ENCODE results near the gene PDS5A. TPM values are rescaled to one million over a fixed set of nuclear protein-coding genes. Genes with fewer than 3 reads are reported as not detected.
A peak's percentile ranks its signal among the peaks of the same experiment; 100 is the strongest.
"Not testable (repeated sequence)": the region's sequence is repeated elsewhere in the genome, so short reads cannot be mapped to it uniquely, and the experiment has no call there.

Gene PDS5A
- total RNA-seq, 2 experiments from 2014 or later, result 97.8 to 99.6 TPM

- ChIA-PET POLR2A (no interaction called here), CTCF (interaction anchor here (1.1 kb wide), 1 partner anchor 9 kb away, joined by 3 read pairs; no protein-coding TSS in a partner anchor)
- DNase-seq, result no peak
- H3K36me3 Mint-ChIP-seq (ENCODE audit: low read depth), result no peaks in the 10 kb centered on the region
- no peaks in the 10 kb centered on the region for H3K4me1 Mint-ChIP-seq
- no peaks in the 10 kb centered on the region for H3K27me3 Mint-ChIP-seq
- no peak overlapping the region for H3K4me3 Mint-ChIP-seq
- H3K27ac Mint-ChIP-seq, result no peak overlapping the region
- H3K9me3 Mint-ChIP-seq, result no peaks in the 10 kb centered on the region
Measured at GRCh38 chr4:39987485-39987884, 9.8 kb upstream of the PDS5A start.

GRCh38 chr4:39978904-39979303, 1.2 kb upstream of the PDS5A start:
- CTCF ChIA-PET, result interaction anchor here (1.0 to 2.1 kb wide), 15 partner anchors 14 to 510 kb away, joined by 3 to 19 read pairs (median 5); partner anchors contain the start of genes N4BP2, UBE2K and UGDH
- no peaks in the 10 kb centered on the region for H3K9me3 Mint-ChIP-seq
- no peak overlapping the region for H3K27ac Mint-ChIP-seq
- no peak for DNase-seq
- no peak overlapping the region for H3K4me3 Mint-ChIP-seq
- H3K36me3 Mint-ChIP-seq (ENCODE audit: low read depth), result peaks cover 21% of the 10 kb centered on the region
- POLR2A ChIA-PET, result interaction anchor here (0.9 to 2.8 kb wide), 9 partner anchors 16 to 614 kb away, joined by 3 to 9 read pairs (median 7); partner anchors contain the start of genes LIAS, N4BP2, RHOH and RPL9
- peaks cover 31% of the 10 kb centered on the region for H3K4me1 Mint-ChIP-seq
- no peaks in the 10 kb centered on the region for H3K27me3 Mint-ChIP-seq

- H3K4me3 Mint-ChIP-seq, result peak overlapping the region; percentile 84
- H3K27me3 Mint-ChIP-seq, result no peaks in the 10 kb centered on the region
- peaks cover 26% of the 10 kb centered on the region for H3K36me3 Mint-ChIP-seq (ENCODE audit: low read depth)
- ChIA-PET POLR2A (interaction anchor here (0.6 to 2.8 kb wide), 14 partner anchors 8 to 613 kb away, joined by 3 to 9 read pairs (median 4); partner anchors contain the start of genes LIAS, N4BP2, RHOH and RPL9), CTCF (interaction anchor here (0.5 to 2.1 kb wide), 22 partner anchors 9 to 679 kb away, joined by 3 to 19 read pairs (median 4); partner anchors contain the start of genes LIAS, N4BP2, RPL9 and UBE2K)
- DNase-seq, result no peak
- H3K27ac Mint-ChIP-seq, result peak overlapping the region; percentile 90
- H3K4me1 Mint-ChIP-seq, result peaks cover 36% of the 10 kb centered on the region
- no peaks in the 10 kb centered on the region for H3K9me3 Mint-ChIP-seq
Measured at GRCh38 chr4:39978378-39978775, 666 bp upstream of the PDS5A start.

GRCh38 chr4:39976945-39977488, 694 bp downstream of the PDS5A start:
- Mint-ChIP-seq H3K9me3 (no peaks in the 10 kb centered on the region), H3K36me3 (ENCODE audit: low read depth) (peaks cover 32% of the 10 kb centered on the region), H3K27ac (peak overlapping the region; percentile 71), H3K4me1 (peaks cover 41% of the 10 kb centered on the region), H3K4me3 (peak overlapping the region; percentile 87), H3K27me3 (no peaks in the 10 kb centered on the region)
- peak; percentile 52 for DNase-seq
- CTCF ChIA-PET, result interaction anchor here (0.8 kb wide), 1 partner anchor 508 kb away, joined by 3 read pairs; no protein-coding TSS in a partner anchor
- POLR2A ChIA-PET, result interaction anchor here (0.6 to 2.8 kb wide), 7 partner anchors 79 to 508 kb away, joined by 3 to 8 read pairs (median 4); partner anchors contain the start of genes UBE2K and UGDH

GRCh38 chr4:39976141-39976944, 1.4 kb downstream of the PDS5A start:
- Mint-ChIP-seq H3K4me3 (peak overlapping the region; percentile 87), H3K4me1 (peaks cover 43% of the 10 kb centered on the region), H3K36me3 (ENCODE audit: low read depth) (peaks cover 35% of the 10 kb centered on the region), H3K9me3 (no peaks in the 10 kb centered on the region), H3K27me3 (no peaks in the 10 kb centered on the region), H3K27ac (peak overlapping the region; percentile 71)
- DNase-seq, result peak; percentile 73
- ChIA-PET POLR2A (interaction anchor here (0.6 to 2.8 kb wide), 9 partner anchors 80 to 511 kb away, joined by 3 to 8 read pairs (median 3); partner anchors contain the start of genes UBE2K and UGDH), CTCF (interaction anchor here (0.6 to 1.8 kb wide), 6 partner anchors 80 to 507 kb away, joined by 3 to 11 read pairs (median 4); no protein-coding TSS in a partner anchor)

GRCh38 chr4:39975488-39976089, 2.1 kb downstream of the PDS5A start:
- POLR2A ChIA-PET, result interaction anchor here (0.9 to 1.2 kb wide), 3 partner anchors 231 to 517 kb away, joined by 3 to 5 read pairs (median 3); partner anchors contain the start of genes LIAS and RPL9
- Mint-ChIP-seq H3K27me3 (no peaks in the 10 kb centered on the region), H3K4me3 (peak overlapping the region; percentile 87), H3K4me1 (peaks cover 49% of the 10 kb centered on the region), H3K36me3 (ENCODE audit: low read depth) (peaks cover 35% of the 10 kb centered on the region), H3K27ac (peak overlapping the region; percentile 44), H3K9me3 (no peaks in the 10 kb centered on the region)
- no peak for DNase-seq
- CTCF ChIA-PET, result interaction anchor here (0.6 to 1.8 kb wide), 9 partner anchors 62 to 506 kb away, joined by 3 to 11 read pairs (median 3); partner anchors contain the start of genes UBE2K and UGDH

- not testable (repeated sequence) for DNase-seq, H3K4me3 Mint-ChIP-seq, H3K9me3 Mint-ChIP-seq, H3K27me3 Mint-ChIP-seq
- H3K36me3 Mint-ChIP-seq (ENCODE audit: low read depth), result peaks cover 43% of the 10 kb centered on the region
- H3K27ac Mint-ChIP-seq, result peak overlapping the region; percentile 50
- H3K4me1 Mint-ChIP-seq, result peaks cover 50% of the 10 kb centered on the region
- ChIA-PET CTCF (interaction anchor here (1.4 kb wide), 1 partner anchor 504 kb away, joined by 4 read pairs; no protein-coding TSS in a partner anchor), POLR2A (interaction anchor here (1.4 to 1.8 kb wide), 3 partner anchors 83 to 504 kb away, joined by 4 to 5 read pairs (median 5); partner anchors contain the start of genes N4BP2 and UBE2K)
Measured at GRCh38 chr4:39973052-39973451, 4.7 kb downstream of the PDS5A start.

GRCh38 chr4:39970671-39971640, 6.8 kb downstream of the PDS5A start:
- Mint-ChIP-seq H3K4me1 (peaks cover 45% of the 10 kb centered on the region), H3K27ac (peak overlapping the region; percentile 31), H3K27me3 (no peaks in the 10 kb centered on the region), H3K36me3 (ENCODE audit: low read depth) (peaks cover 48% of the 10 kb centered on the region), H3K9me3 (no peaks in the 10 kb centered on the region), H3K4me3 (no peak overlapping the region)
- ChIA-PET POLR2A (no interaction called here), CTCF (interaction anchor here (0.6 to 1.4 kb wide), 4 partner anchors 22 to 502 kb away, joined by 3 to 5 read pairs (median 4); partner anchors contain the start of gene N4BP2)
- no peak for DNase-seq

- ChIA-PET CTCF (interaction anchor here (0.6 kb wide), 1 partner anchor 32 kb away, joined by 4 read pairs; no protein-coding TSS in a partner anchor), POLR2A (no interaction called here)
- no peak overlapping the region for H3K4me3 Mint-ChIP-seq
- no peak for DNase-seq
- H3K36me3 Mint-ChIP-seq (ENCODE audit: low read depth), result peaks cover 39% of the 10 kb centered on the region
- H3K4me1 Mint-ChIP-seq, result peaks cover 18% of the 10 kb centered on the region
- H3K27me3 Mint-ChIP-seq, result no peaks in the 10 kb centered on the region
- no peak overlapping the region for H3K27ac Mint-ChIP-seq
- H3K9me3 Mint-ChIP-seq, result no peaks in the 10 kb centered on the region
Measured at GRCh38 chr4:39963656-39964055, 14.1 kb downstream of the PDS5A start.

GRCh38 chr4:39961311-39961877, 16.3 kb downstream of the PDS5A start:
- H3K27me3 Mint-ChIP-seq, result no peaks in the 10 kb centered on the region
- H3K36me3 Mint-ChIP-seq (ENCODE audit: low read depth), result peaks cover 33% of the 10 kb centered on the region
- DNase-seq, result no peak
- POLR2A ChIA-PET, result no interaction called here
- H3K4me3 Mint-ChIP-seq, result no peak overlapping the region
- CTCF ChIA-PET, result interaction anchor here (1.1 kb wide), 1 partner anchor 9 kb away, joined by 3 read pairs; no protein-coding TSS in a partner anchor
- H3K4me1 Mint-ChIP-seq, result peaks cover 18% of the 10 kb centered on the region
- H3K27ac Mint-ChIP-seq, result no peak overlapping the region
- no peaks in the 10 kb centered on the region for H3K9me3 Mint-ChIP-seq

- POLR2A ChIA-PET, result no interaction called here
- DNase-seq, result no peak
- Mint-ChIP-seq H3K4me3 (no peak overlapping the region), H3K9me3 (no peaks in the 10 kb centered on the region), H3K27ac (no peak overlapping the region), H3K4me1 (peaks cover 23% of the 10 kb centered on the region), H3K36me3 (ENCODE audit: low read depth) (peaks cover 34% of the 10 kb centered on the region), H3K27me3 (no peaks in the 10 kb centered on the region)
- CTCF ChIA-PET, result interaction anchor here (0.7 kb wide), 1 partner anchor 61 kb away, joined by 4 read pairs; no protein-coding TSS in a partner anchor
Measured at GRCh38 chr4:39950861-39951481, 26.7 kb downstream of the PDS5A start.
